Stomach (tissue), 4 donors: ENCODE measurements around the gene RNF207.

Experiments used
- CTCF ChIP-seq, 7 experiments: fragments of 450-650 bp in 4 of 7; fragments of 200-600 bp in 3 of 7; sonication (generic) in 3 of 7; IDR thresholded peaks; one replicate each; pipeline ENCODE4 v1.5.1; 2016 to 2019; ENCODE audit warnings: antibody characterized with exemption in 7 of 7, control low read depth in 2 of 7, mild to moderate bottlenecking in 1 of 7
- EP300 ChIP-seq: sonication (generic); formaldehyde crosslinking; IDR thresholded peaks from one replicate; pipeline ENCODE4 v1.6.1; 2017; ENCODE audit warnings: antibody characterized with exemption
- POLR2A ChIP-seq, 4 donors: fragments of 450-650 bp; IDR thresholded peaks; one replicate each; pipeline ENCODE4 v1.6.1; 2016; ENCODE audit warnings: antibody characterized with exemption in 4 of 4, control low read depth in 2 of 4, mild to moderate bottlenecking in 1 of 4, moderate library complexity in 1 of 4

GRCh38 chr1:6172549-6172948 is 33.4 kb upstream of the RNF207 start:
- TF ChIP-seq POLR2A (IDR thresholded peaks at IDR 0.05): no peak
- no peak for TF ChIP-seq CTCF (IDR thresholded peaks at IDR 0.05)
- no peak for TF ChIP-seq EP300
